ENCODE measurements around the gene FADS2. TPM values are rescaled to one million over a fixed set of nuclear protein-coding genes. Genes with fewer than 3 reads are reported as not detected.
A peak's percentile ranks its signal among the peaks of the same experiment; 100 is the strongest.

FADS2 gene
- 10 to 100 TPM in 1 of 2 donors, 1 to 10 TPM in 1; 5.1 to 10.2 TPM for total RNA-seq

GRCh38 chr11:61827571-61828378, at the start of gene FADS2:
Gene FADS2 (plus strand): TSS chr11:61828300. CDS start chr11:61828391, 91 bp downstream.
- DNase-seq (ENCODE audit: low spot score), result peak; percentile 91
- H3K4me1 ChIP-seq, result peaks cover 0 to 48% of the 10 kb centered on the region in 2 donors
- peak within 1 kb of the TSS; percentile 77 to 84 for H3K27ac ChIP-seq
- no peaks in the 10 kb centered on the region for H3K27me3 ChIP-seq
- H3K36me3 ChIP-seq, result no peaks in the 10 kb centered on the region
- peak within 1 kb of the TSS; percentile 37 to 67 for H3K4me3 ChIP-seq
- TF ChIP-seq CTCF (IDR thresholded peaks at IDR 0.05), result peak in 1 of 2 donors; percentile 28
- no peaks in the 10 kb centered on the region for H3K9me3 ChIP-seq

- Histone ChIP-seq H3K27me3 (no peaks in the 10 kb centered on the region), H3K4me3 (no peak overlapping the region), H3K9me3 (no peaks in the 10 kb centered on the region), H3K27ac (no peak overlapping the region), H3K4me1 (peaks cover 0 to 10% of the 10 kb centered on the region in 2 donors), H3K36me3 (no peaks in the 10 kb centered on the region)
- no peak for DNase-seq (ENCODE audit: low spot score)
- no peak for TF ChIP-seq CTCF (IDR thresholded peaks at IDR 0.05)
Observed at GRCh38 chr11:61778357-61778886, 49.7 kb upstream of the FADS2 start.

- Histone ChIP-seq H3K4me3 (no peak overlapping the region), H3K36me3 (no peaks in the 10 kb centered on the region), H3K27me3 (no peaks in the 10 kb centered on the region), H3K9me3 (no peaks in the 10 kb centered on the region), H3K4me1 (peaks cover 0 to 10% of the 10 kb centered on the region in 2 donors), H3K27ac (no peak overlapping the region)
- no peak for TF ChIP-seq CTCF (IDR thresholded peaks at IDR 0.05)
- DNase-seq (ENCODE audit: low spot score), result no peak
Observed at GRCh38 chr11:61778920-61779650, 49.0 kb upstream of the FADS2 start.

GRCh38 chr11:61779666-61780525, 48.2 kb upstream of the FADS2 start:
- Histone ChIP-seq H3K27ac (no peak overlapping the region), H3K4me3 (no peak overlapping the region), H3K36me3 (no peaks in the 10 kb centered on the region), H3K27me3 (no peaks in the 10 kb centered on the region), H3K4me1 (peaks cover 0 to 10% of the 10 kb centered on the region in 2 donors), H3K9me3 (no peaks in the 10 kb centered on the region)
- no peak for TF ChIP-seq CTCF (IDR thresholded peaks at IDR 0.05)
- DNase-seq (ENCODE audit: low spot score), result no peak

- H3K27ac ChIP-seq, result no peak overlapping the region
- H3K9me3 ChIP-seq, result no peaks in the 10 kb centered on the region
- peaks cover under 1% of the 10 kb centered on the region for H3K36me3 ChIP-seq
- TF ChIP-seq CTCF (IDR thresholded peaks at IDR 0.05), result no peak
- DNase-seq (ENCODE audit: low spot score), result no peak
- peaks cover 0 to 10% of the 10 kb centered on the region in 2 donors for H3K4me1 ChIP-seq
- no peak overlapping the region for H3K4me3 ChIP-seq
- no peaks in the 10 kb centered on the region for H3K27me3 ChIP-seq
Observed at GRCh38 chr11:61780581-61781162, 47.4 kb upstream of the FADS2 start.

Data from right atrium auricular region (tissue), 2 donors.